Measurements from ENCODE around the gene MT1G. TPM values are rescaled to one million over a fixed set of nuclear protein-coding genes. Genes with fewer than 3 reads are reported as not detected.

MT1G gene
- total RNA-seq, 1 experiment from 2014 or later, result not detected

GRCh38 chr16:56652600-56652999 is 15.3 kb downstream of the MT1G start:
- Mint-ChIP-seq H3K4me1 (ENCODE audit: low read depth, unreplicated experiment) (no peaks in the 10 kb centered on the region), H3K27me3 (ENCODE audit: insufficient read depth, unreplicated experiment) (peaks cover 3% of the 10 kb centered on the region), H3K27ac (ENCODE audit: unreplicated experiment) (no peak overlapping the region), H3K36me3 (ENCODE audit: insufficient read depth, unreplicated experiment) (peaks cover 5% of the 10 kb centered on the region), H3K9me3 (ENCODE audit: unreplicated experiment) (no peaks in the 10 kb centered on the region), H3K4me3 (ENCODE audit: unreplicated experiment) (no peak overlapping the region)
- H3K36me3 ChIP-seq (ENCODE audit: control insufficient read depth, insufficient read depth, low read length), result no peaks in the 10 kb centered on the region
- H3K4me3 ChIP-seq (ENCODE audit: low read depth, low read length), result no peak overlapping the region
- DNase-seq, result no peak
- ChIA-PET POLR2A (no interaction called here), CTCF (interaction anchor here (0.7 kb wide), 1 partner anchor 9 kb away, joined by 5 read pairs; no protein-coding TSS in a partner anchor)
- H3K9me3 ChIP-seq, result no peaks in the 10 kb centered on the region
- H3K4me1 ChIP-seq, result peaks cover 18% of the 10 kb centered on the region
- no peaks in the 10 kb centered on the region for H3K27me3 ChIP-seq (replicated peaks; ENCODE audit: control insufficient read depth, insufficient read depth, low read length)
- BruUV-seq (replicated peaks), result no TSS peak
- no peak for TF ChIP-seq CTCF (IDR thresholded peaks at IDR 0.05; ENCODE audit: insufficient read depth in 1 of 2, low read depth in 1 of 2, low read length in 1 of 2, severe bottlenecking in 1 of 2, unreplicated experiment in 1 of 2)
- intact Hi-C loops (cut with micrococcal nuclease; ENCODE audit: unreplicated experiment), result no loop called here

DNA sequence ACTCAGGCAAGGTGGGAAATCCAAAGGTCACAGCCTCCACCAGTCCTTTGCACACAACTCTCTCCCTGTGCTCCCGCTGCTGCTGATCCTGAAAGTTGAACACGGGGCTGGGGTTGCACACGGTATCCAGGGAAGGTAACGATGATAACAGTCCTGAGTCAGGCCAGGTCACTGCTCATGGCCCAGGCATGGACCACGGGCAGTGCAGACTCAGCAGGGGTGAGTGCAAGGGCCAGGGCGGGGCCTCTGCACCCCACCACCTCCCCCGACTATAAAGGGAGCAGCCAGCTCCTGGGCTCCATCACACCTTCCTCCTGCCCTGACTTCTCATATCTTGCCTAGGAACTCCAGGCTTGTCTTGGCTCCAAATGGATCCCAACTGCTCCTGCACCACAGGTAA is 16.3 kb downstream of the MT1G start, which contains the start of gene MT1B:
Gene MT1B (plus strand): TSS at position 301 of the 400 bp plus-strand sequence. CDS start 68 bp downstream, at position 369.
- ChIA-PET POLR2A (no interaction called here), CTCF (no interaction called here)
- no peaks in the 10 kb centered on the region for H3K36me3 ChIP-seq (ENCODE audit: control insufficient read depth, insufficient read depth, low read length)
- intact Hi-C loops (cut with micrococcal nuclease; ENCODE audit: unreplicated experiment), result no loop called here
- no peaks in the 10 kb centered on the region for H3K36me3 Mint-ChIP-seq (ENCODE audit: insufficient read depth, unreplicated experiment)
- no peaks in the 10 kb centered on the region for H3K9me3 Mint-ChIP-seq (ENCODE audit: unreplicated experiment)
- H3K27me3 Mint-ChIP-seq (ENCODE audit: insufficient read depth, unreplicated experiment), result peaks cover 3% of the 10 kb centered on the region
- no peaks in the 10 kb centered on the region for H3K4me1 Mint-ChIP-seq (ENCODE audit: low read depth, unreplicated experiment)
- no peak for TF ChIP-seq CTCF (IDR thresholded peaks at IDR 0.05; ENCODE audit: insufficient read depth in 1 of 2, low read depth in 1 of 2, low read length in 1 of 2, severe bottlenecking in 1 of 2, unreplicated experiment in 1 of 2)
- no peaks in the 10 kb centered on the region for H3K9me3 ChIP-seq
- peaks cover 18% of the 10 kb centered on the region for H3K4me1 ChIP-seq
- no peak within 1 kb of the TSS for H3K27ac Mint-ChIP-seq (ENCODE audit: unreplicated experiment)
- no peak within 1 kb of the TSS for H3K4me3 Mint-ChIP-seq (ENCODE audit: unreplicated experiment)
- no TSS peak for BruUV-seq (replicated peaks)
- no peaks in the 10 kb centered on the region for H3K27me3 ChIP-seq (replicated peaks; ENCODE audit: control insufficient read depth, insufficient read depth, low read length)
- H3K4me3 ChIP-seq (ENCODE audit: low read depth, low read length), result no peak within 1 kb of the TSS
- no peak for DNase-seq

DNA sequence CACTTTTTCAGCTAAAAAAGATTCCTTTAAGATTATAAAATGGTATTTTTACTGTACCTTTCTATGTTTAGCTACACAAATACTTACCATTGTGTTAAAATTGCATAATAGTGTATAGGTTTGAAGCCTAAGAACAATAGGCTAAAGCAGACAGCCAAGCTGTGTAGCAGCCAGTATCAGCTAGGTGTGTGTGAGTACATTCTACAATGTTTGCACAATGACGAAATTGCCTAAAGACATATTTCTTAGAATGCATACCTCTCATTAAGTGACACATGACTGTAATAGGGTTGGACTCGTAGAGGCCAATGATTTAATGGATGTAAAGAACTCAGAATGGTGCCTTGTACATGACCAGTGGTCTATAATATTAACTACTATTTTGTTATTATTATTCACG is 18.0 kb downstream of the MT1G start:
- no TSS peak for BruUV-seq (replicated peaks)
- no peak overlapping the region for H3K4me3 Mint-ChIP-seq (ENCODE audit: unreplicated experiment)
- H3K9me3 Mint-ChIP-seq (ENCODE audit: unreplicated experiment), result no peaks in the 10 kb centered on the region
- H3K4me1 Mint-ChIP-seq (ENCODE audit: low read depth, unreplicated experiment), result no peaks in the 10 kb centered on the region
- intact Hi-C loops (cut with micrococcal nuclease; ENCODE audit: unreplicated experiment), result loop anchor here (1.0 kb wide), 1 partner anchor 7 kb away; the partner anchor contains the start of gene MT1F
- H3K27me3 Mint-ChIP-seq (ENCODE audit: insufficient read depth, unreplicated experiment), result peaks cover 6% of the 10 kb centered on the region
- no peaks in the 10 kb centered on the region for H3K27me3 ChIP-seq (replicated peaks; ENCODE audit: control insufficient read depth, insufficient read depth, low read length)
- CTCF ChIA-PET, result interaction anchor here (0.6 to 1.2 kb wide), 2 partner anchors 24 to 49 kb away, joined by 3 read pairs; partner anchors contain the start of gene MT1E
- H3K4me3 ChIP-seq (ENCODE audit: low read depth, low read length), result no peak overlapping the region
- no peak for TF ChIP-seq CTCF (IDR thresholded peaks at IDR 0.05; ENCODE audit: insufficient read depth in 1 of 2, low read depth in 1 of 2, low read length in 1 of 2, severe bottlenecking in 1 of 2, unreplicated experiment in 1 of 2)
- no peak overlapping the region for H3K27ac Mint-ChIP-seq (ENCODE audit: unreplicated experiment)
- POLR2A ChIA-PET, result no interaction called here
- H3K4me1 ChIP-seq, result peaks cover 18% of the 10 kb centered on the region
- no peaks in the 10 kb centered on the region for H3K36me3 Mint-ChIP-seq (ENCODE audit: insufficient read depth, unreplicated experiment)
- peak in 1 of 2 experiments; percentile 37 for DNase-seq
- no peaks in the 10 kb centered on the region for H3K9me3 ChIP-seq
- H3K36me3 ChIP-seq (ENCODE audit: control insufficient read depth, insufficient read depth, low read length), result no peaks in the 10 kb centered on the region

All from Caco-2 (cell line).